C4-2B (cell line): ENCODE results near the gene SOWAHD.
"Not testable (repeated sequence)": the region's sequence is repeated elsewhere in the genome, so short reads cannot be mapped to it uniquely, and the experiment has no call there.

Experiments used
- H3K27ac ChIP-seq: fragments of 450-650 bp; 2 replicates; pipeline ENCODE4 v1.5.1; 2017
- CTCF ChIP-seq: fragments of 450-650 bp; conservative IDR thresholded peaks from 2 replicates; pipeline ENCODE4 v1.5.1; 2017; ENCODE audit warnings: mild to moderate bottlenecking
- ZFX ChIP-seq: fragments of 450-650 bp; IDR thresholded peaks from 2 replicates; pipeline ENCODE4 v1.6.1; 2017

Gene SOWAHD

GRCh38 chrX:119729408-119730201 lies 28.8 kb upstream of the SOWAHD start:
- H3K27ac ChIP-seq: no peak overlapping the region
- peak; percentile 75 for TF ChIP-seq CTCF
- TF ChIP-seq ZFX: no peak

GRCh38 chrX:119734897-119735339 lies 23.5 kb upstream of the SOWAHD start:
- TF ChIP-seq ZFX: no peak
- no peak for TF ChIP-seq CTCF
- no peak overlapping the region for H3K27ac ChIP-seq

- no peak for TF ChIP-seq CTCF
- TF ChIP-seq ZFX: no peak
- no peak overlapping the region for H3K27ac ChIP-seq
These were observed 22.9 kb upstream of the SOWAHD start for GRCh38 chrX:119735467-119735866.

- TF ChIP-seq CTCF: no peak
- no peak for TF ChIP-seq ZFX
These were observed 22.1 kb upstream of the SOWAHD start for GRCh38 chrX:119736206-119736764.

GRCh38 chrX:119738742-119739141 lies 19.6 kb upstream of the SOWAHD start:
- H3K27ac ChIP-seq: no peak overlapping the region
- TF ChIP-seq CTCF (no peak), ZFX (no peak)

More at GRCh38 chrX:119736206-119736764, 22.1 kb upstream of the SOWAHD start:
- no peak overlapping the region for H3K27ac ChIP-seq

GRCh38 chrX:119745283-119745848 lies 13.0 kb upstream of the SOWAHD start:
- TF ChIP-seq ZFX: no peak
- TF ChIP-seq CTCF: no peak
- H3K27ac ChIP-seq: no peak overlapping the region

GRCh38 chrX:119750131-119750530 lies 8.3 kb upstream of the SOWAHD start:
- H3K27ac ChIP-seq: not testable (repeated sequence)

- not testable (repeated sequence) for H3K27ac ChIP-seq
These were observed 7.6 kb upstream of the SOWAHD start for GRCh38 chrX:119750751-119751150.
